ENCODE data around the gene UEVLD.

UEVLD gene

GRCh38 chr11:18495271-18495670 lies 93.3 kb downstream of the UEVLD start:
- no peak for DNase-seq

- no peak for DNase-seq
Observed at GRCh38 chr11:18493310-18493709, 95.2 kb downstream of the UEVLD start.

DNA sequence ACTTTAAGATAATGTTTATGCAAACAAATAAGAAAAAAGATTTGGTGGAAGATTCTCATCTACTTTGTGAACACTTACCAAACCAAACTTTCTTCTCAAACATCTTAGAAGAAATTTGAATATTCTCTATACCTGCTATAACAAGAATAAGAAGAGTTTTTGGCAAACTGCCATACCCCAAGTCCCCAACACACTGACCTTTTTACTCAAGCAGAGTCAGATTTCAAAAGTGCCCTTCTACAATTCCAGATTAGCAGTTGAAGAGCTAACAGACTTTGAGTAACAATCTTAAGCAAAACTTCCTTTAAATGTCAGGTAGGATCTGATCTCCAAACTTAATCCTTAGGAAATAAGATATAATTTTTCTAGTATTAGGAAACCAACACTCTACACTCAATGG lies 95.6 kb downstream of the UEVLD start:
- DNase-seq: no peak

DNA sequence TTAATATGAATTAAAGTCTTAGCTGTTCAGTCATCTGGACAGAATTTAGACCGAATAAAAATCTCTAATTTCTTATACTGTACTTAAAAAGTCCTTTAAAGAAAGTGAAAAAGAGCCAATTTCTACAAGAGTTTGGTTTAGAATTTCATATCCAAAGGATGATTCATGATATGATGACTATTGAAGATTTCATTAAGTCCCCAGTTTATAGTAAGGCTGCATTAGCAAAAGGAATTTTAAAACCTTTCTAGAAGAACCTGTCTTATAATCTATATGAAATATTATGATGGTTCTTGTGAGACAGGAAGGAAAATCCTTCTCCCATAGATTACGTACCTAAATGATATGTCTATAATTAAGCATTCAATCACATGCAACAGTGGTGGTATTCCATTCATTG lies 96.6 kb downstream of the UEVLD start:
- no peak for DNase-seq

DNA sequence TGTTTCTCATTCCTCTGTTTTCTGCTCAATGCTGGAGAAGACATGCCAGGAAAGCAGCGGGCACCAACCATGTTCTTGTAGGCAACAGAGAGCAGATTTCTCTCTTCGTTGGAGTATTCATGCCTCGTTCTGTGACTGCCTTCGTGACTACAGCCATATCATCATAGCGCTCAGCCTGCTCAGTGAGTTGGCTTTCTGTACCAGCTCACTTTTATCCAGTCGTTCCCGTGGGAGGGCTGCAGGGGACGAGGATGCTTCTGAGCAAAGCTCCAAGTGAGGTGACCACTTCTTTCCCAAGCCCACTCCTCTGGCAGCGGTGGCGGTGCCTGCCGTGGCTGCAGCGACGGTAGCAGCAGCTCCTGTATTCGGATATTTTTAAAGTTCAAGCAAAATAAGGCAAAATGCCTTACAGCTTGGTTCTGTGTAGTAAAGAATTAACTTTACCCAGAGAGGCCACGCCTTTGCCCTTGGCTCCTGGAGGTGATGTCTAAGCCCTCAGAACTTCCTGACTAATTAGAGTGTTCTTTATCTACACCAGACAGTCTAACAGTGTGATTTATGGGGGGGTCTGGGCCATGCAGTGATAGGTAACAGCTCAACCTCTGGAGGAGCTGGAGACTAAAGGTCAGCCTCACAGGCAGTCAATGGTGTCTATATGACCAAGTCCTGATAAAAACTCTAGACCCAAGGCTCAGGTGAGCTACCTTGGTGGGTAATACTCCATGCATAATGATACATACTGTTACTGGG lies 97.6 kb downstream of the UEVLD start:
- no peak for DNase-seq

- DNase-seq: no peak
Observed at GRCh38 chr11:18490319-18490718, 98.2 kb downstream of the UEVLD start.

- DNase-seq: no peak
Observed at GRCh38 chr11:18485913-18486528, 102.5 kb downstream of the UEVLD start.
